Neural progenitor cell (in vitro differentiated cells): ENCODE data around the gene TYK2.

Source experiments
- CTCF ChIP-seq: fragments of 200-600 bp; sonication (generic); IDR thresholded peaks from 2 replicates; pipeline ENCODE4 v1.5.1; 2017; ENCODE audit warnings: antibody characterized with exemption, mild to moderate bottlenecking
- EZH2 ChIP-seq: fragments of 200-600 bp; sonication (generic); IDR thresholded peaks from 2 replicates; pipeline ENCODE4 v1.6.1; 2017; ENCODE audit warnings: antibody characterized with exemption, mild to moderate bottlenecking, moderate library complexity
- EZH2phosphoT487 ChIP-seq: fragments of 200-600 bp; sonication (generic); IDR thresholded peaks from 2 replicates; pipeline ENCODE4 v1.6.1; 2017; ENCODE audit warnings: antibody characterized with exemption

DNA sequence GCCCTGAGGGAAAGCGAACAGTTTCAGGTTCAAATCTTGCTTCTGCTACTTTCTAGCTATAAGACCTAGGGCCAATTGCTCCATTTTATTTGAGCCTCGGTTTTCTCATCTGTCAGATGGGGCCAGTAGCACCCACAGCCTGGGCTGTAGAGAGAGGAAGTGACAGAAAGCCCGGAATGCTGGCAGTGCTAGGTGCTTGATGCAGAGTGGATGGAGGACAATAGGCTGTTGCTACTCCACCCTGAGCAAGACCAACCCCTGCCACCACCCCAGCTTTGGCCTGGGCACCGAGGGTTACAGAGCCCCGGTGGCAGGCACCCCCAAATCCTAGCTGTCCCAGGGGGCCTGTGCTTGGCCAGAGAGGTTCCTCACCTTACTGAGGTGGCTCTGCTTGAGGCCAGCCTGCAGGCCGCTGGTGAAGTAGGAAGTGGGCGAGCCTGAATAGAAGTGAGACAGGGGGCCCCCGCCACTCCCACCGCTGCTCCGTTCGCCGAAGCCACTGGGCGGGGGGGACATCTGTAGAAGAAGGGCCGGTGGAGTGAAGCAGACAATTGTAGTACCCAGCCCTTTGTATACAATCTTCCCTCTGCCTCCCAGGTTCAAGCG is 62.4 kb downstream of the TYK2 start:
- TF ChIP-seq CTCF (no peak), EZH2 (no peak), EZH2phosphoT487 (no peak)
